Choroid plexus epithelial cell (primary cell): ENCODE data around the gene CD226.
"Not testable (repeated sequence)": the region's sequence is repeated elsewhere in the genome, so short reads cannot be mapped to it uniquely, and the experiment has no call there.

Experiments used
- DNase-seq: peaks from one replicate; pipeline ENCODE4 v3.0.0-alpha.2; 2010; ENCODE audit warnings: low read depth
- H3K4me3 ChIP-seq: 2 replicates; pipeline ENCODE4 v1.5.1; 2011; ENCODE audit warnings: low read depth, mild to moderate bottlenecking, control low read depth, low read length, moderate library complexity
- CTCF ChIP-seq: conservative IDR thresholded peaks from 2 replicates; pipeline ENCODE4 v1.5.1; 2011; ENCODE audit warnings: low read depth, mild to moderate bottlenecking, control low read depth, inconsistent platforms, low read length, moderate library complexity

The CD226 gene

GRCh38 chr18:69985239-69985638 lies 37.6 kb upstream of the CD226 start:
- DNase-seq = no peak
- H3K4me3 ChIP-seq = no peak overlapping the region
- no peak for TF ChIP-seq CTCF

GRCh38 chr18:69982417-69982816 lies 34.7 kb upstream of the CD226 start:
- H3K4me3 ChIP-seq = no peak overlapping the region
- no peak for TF ChIP-seq CTCF
- DNase-seq = no peak

DNA sequence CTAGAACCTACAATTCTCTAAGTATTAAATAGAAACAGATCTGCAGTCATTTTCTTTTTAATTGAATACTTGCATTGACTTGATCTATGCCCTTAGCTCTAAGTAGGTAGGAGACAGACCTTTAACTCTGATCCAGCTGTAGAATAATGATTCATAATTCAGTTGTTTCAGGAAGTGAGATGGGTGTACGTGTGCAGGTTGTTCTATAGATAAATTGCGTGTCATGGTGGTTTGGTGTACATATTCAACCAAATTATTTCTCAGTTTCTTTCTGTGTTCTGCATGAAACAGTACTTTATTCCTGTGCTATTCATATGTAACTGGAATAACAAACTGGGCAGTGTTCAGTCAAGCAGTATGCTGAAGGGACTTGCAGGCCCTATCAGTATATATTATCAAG lies 34.3 kb upstream of the CD226 start:
- no peak for DNase-seq
- H3K4me3 ChIP-seq = no peak overlapping the region
- TF ChIP-seq CTCF = no peak

GRCh38 chr18:69980982-69981804 lies 33.5 kb upstream of the CD226 start:
- no peak for DNase-seq
- no peak for TF ChIP-seq CTCF
- H3K4me3 ChIP-seq = no peak overlapping the region

DNA sequence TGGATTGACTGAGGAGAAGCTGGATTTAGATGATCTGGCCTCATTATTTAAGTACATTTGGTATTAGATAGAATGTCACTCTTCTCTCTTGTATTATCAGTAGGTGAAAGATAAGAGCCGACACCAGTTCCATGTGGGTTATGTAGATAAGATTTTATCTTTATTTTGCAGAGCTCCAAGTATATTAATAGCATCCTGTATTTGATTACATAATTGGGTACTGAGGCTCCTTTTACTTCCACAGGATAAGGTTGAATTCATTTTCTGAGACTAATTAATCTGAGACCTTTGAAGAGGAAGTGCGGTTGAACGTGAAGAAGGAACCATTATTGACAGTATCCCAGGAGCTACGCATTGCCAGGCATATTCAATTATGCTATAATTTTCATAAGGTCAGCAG lies 32.8 kb upstream of the CD226 start:
- H3K4me3 ChIP-seq = no peak overlapping the region
- TF ChIP-seq CTCF = no peak
- no peak for DNase-seq

DNA sequence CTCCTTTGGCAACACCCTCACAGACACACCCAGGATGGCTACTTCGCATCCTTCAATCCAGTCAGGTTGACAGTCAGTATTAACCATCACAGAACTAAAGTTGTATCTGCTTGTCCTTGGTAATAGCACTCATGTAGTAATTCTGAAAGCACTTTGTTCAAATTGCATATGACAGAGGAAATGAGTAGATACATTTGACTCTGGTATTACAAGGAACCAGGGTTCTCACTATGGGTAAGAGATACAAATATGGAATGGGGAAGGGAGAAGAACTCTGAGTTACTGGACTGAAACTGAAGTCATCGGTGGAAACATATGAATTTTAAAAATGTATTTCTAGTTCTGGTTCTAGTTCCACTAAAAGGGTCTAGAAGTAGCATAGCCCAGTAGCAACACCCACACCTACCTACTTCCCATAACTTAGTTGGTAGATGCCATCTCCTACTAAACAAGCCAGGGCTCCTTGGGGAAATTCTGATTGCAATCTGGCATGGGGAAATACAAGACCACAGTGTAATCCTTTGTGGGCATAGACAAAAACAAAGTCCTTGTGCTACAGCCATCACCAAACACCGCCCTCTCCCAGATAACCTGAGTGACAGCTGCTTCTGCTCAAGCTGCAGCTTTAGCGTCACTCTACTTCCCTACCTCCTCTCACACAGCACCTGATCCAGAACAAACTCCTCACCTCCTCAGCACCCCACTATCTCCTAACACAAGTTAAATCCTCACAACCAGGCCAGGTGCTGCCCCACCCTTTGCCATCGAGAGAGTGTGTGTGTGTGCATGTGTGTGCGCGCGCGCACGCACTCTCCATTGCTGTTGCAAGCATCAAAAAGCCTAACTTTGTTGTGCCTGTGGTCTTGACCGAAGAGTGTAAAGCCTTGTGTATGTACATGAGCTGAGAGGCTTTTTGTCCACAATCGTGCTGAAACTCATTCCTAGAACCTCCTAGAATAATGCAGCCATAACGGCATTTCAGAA lies 31.4 kb upstream of the CD226 start:
- no peak for DNase-seq
- no peak for TF ChIP-seq CTCF

DNA sequence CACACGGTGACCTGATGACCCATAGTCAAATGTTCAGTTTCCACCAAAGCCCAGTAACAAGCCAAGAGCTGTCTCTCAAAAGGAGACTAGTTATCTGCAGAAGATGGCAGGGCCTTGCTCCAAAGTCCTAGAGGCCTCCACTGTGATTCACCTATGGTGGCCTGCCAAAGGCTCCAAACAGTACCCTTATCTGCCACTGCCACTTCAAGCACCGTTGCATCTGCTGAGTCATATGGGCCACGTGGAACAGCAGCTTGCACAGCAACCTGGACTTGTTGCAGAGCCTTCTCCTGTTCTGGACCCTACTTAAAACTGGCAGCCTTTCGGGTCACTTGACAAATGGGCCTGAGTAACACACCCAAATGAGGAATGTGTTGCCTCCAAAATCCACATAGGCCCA lies 27.6 kb upstream of the CD226 start:
- DNase-seq, H3K4me3 ChIP-seq: not testable (repeated sequence)

More for the DNA sequence above, 31.4 kb upstream of the CD226 start:
- H3K4me3 ChIP-seq = no peak overlapping the region
